Measurements from ENCODE around the gene TNNT2.

- TF ChIP-seq, protein P1, sequence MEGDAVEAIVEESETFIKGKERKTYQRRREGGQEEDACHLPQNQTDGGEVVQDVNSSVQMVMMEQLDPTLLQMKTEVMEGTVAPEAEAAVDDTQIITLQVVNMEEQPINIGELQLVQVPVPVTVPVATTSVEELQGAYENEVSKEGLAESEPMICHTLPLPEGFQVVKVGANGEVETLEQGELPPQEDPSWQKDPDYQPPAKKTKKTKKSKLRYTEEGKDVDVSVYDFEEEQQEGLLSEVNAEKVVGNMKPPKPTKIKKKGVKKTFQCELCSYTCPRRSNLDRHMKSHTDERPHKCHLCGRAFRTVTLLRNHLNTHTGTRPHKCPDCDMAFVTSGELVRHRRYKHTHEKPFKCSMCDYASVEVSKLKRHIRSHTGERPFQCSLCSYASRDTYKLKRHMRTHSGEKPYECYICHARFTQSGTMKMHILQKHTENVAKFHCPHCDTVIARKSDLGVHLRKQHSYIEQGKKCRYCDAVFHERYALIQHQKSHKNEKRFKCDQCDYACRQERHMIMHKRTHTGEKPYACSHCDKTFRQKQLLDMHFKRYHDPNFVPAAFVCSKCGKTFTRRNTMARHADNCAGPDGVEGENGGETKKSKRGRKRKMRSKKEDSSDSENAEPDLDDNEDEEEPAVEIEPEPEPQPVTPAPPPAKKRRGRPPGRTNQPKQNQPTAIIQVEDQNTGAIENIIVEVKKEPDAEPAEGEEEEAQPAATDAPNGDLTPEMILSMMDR (IDR thresholded peaks at IDR 0.05): no peak
- TF ChIP-seq EP300 (IDR thresholded peaks at IDR 0.05) (no peak), POLR2A (IDR thresholded peaks at IDR 0.05) (no peak)
Measured at GRCh38 chr1:201381130-201381529, 3.6 kb upstream of the TNNT2 start.

Measured in tibial nerve (tissue), 4 donors.